IPS-15b (cell line): ENCODE measurements around the gene MAPKAP1.

Experiments
- H3K27me3 ChIP-seq: one replicate; pipeline ENCODE4 v1.6.1; 2013; ENCODE audit warnings: low read length; ENCODE audit not compliant: control insufficient read depth, insufficient read depth
- H3K36me3 ChIP-seq: one replicate; pipeline ENCODE4 v1.6.1; 2013; ENCODE audit warnings: low read length; ENCODE audit not compliant: control insufficient read depth, insufficient read depth
- H3K4me1 ChIP-seq: one replicate; pipeline ENCODE4 v1.6.1; 2013; ENCODE audit warnings: mild to moderate bottlenecking, low read length; ENCODE audit not compliant: control insufficient read depth, insufficient read depth
- H3K4me3 ChIP-seq: one replicate; pipeline ENCODE4 v1.5.1; 2013; ENCODE audit warnings: low read depth, low read length
- H3K9ac ChIP-seq: one replicate; pipeline ENCODE4 v1.6.1; 2013; ENCODE audit warnings: low read depth, mild to moderate bottlenecking, low read length
- H3K9me3 ChIP-seq: one replicate; pipeline ENCODE4 v1.6.1; 2013; ENCODE audit warnings: mild to moderate bottlenecking, low read length; ENCODE audit not compliant: control insufficient read depth, insufficient read depth

The MAPKAP1 gene

GRCh38 chr9:125477089-125477544, 229.9 kb downstream of the MAPKAP1 start:
- no peaks in the 10 kb centered on the region for H3K27me3 ChIP-seq
- no peak overlapping the region for H3K9ac ChIP-seq
- peaks cover 7% of the 10 kb centered on the region for H3K4me1 ChIP-seq
- H3K9me3 ChIP-seq: no peaks in the 10 kb centered on the region
- no peaks in the 10 kb centered on the region for H3K36me3 ChIP-seq
- no peak overlapping the region for H3K4me3 ChIP-seq

- H3K27me3 ChIP-seq: no peaks in the 10 kb centered on the region
- H3K4me3 ChIP-seq: no peak overlapping the region
- H3K9ac ChIP-seq: no peak overlapping the region
- peaks cover 7% of the 10 kb centered on the region for H3K4me1 ChIP-seq
- H3K9me3 ChIP-seq: no peaks in the 10 kb centered on the region
- H3K36me3 ChIP-seq: no peaks in the 10 kb centered on the region
Observed at GRCh38 chr9:125476645-125477044, 230.4 kb downstream of the MAPKAP1 start.

GRCh38 chr9:125475385-125475784, 231.6 kb downstream of the MAPKAP1 start:
- H3K9ac ChIP-seq: no peak overlapping the region
- peaks cover 7% of the 10 kb centered on the region for H3K4me1 ChIP-seq
- H3K27me3 ChIP-seq: no peaks in the 10 kb centered on the region
- H3K4me3 ChIP-seq: no peak overlapping the region
- no peaks in the 10 kb centered on the region for H3K36me3 ChIP-seq
- no peaks in the 10 kb centered on the region for H3K9me3 ChIP-seq

- Histone ChIP-seq H3K27me3 (no peaks in the 10 kb centered on the region), H3K9ac (no peak overlapping the region), H3K9me3 (no peaks in the 10 kb centered on the region), H3K36me3 (no peaks in the 10 kb centered on the region), H3K4me1 (peaks cover 7% of the 10 kb centered on the region), H3K4me3 (no peak overlapping the region)
Observed at GRCh38 chr9:125472926-125473701, 233.9 kb downstream of the MAPKAP1 start.

GRCh38 chr9:125472562-125472925, 234.5 kb downstream of the MAPKAP1 start:
- Histone ChIP-seq H3K4me1 (peaks cover 7% of the 10 kb centered on the region), H3K36me3 (no peaks in the 10 kb centered on the region), H3K9ac (no peak overlapping the region), H3K4me3 (no peak overlapping the region), H3K27me3 (no peaks in the 10 kb centered on the region), H3K9me3 (no peaks in the 10 kb centered on the region)

- H3K9me3 ChIP-seq: no peaks in the 10 kb centered on the region
- H3K4me1 ChIP-seq: peaks cover 7% of the 10 kb centered on the region
- H3K4me3 ChIP-seq: no peak overlapping the region
- no peaks in the 10 kb centered on the region for H3K36me3 ChIP-seq
- no peaks in the 10 kb centered on the region for H3K27me3 ChIP-seq
- no peak overlapping the region for H3K9ac ChIP-seq
Observed at GRCh38 chr9:125470767-125471580, 236.0 kb downstream of the MAPKAP1 start.

GRCh38 chr9:125470189-125470588, 236.8 kb downstream of the MAPKAP1 start:
- no peak overlapping the region for H3K9ac ChIP-seq
- H3K27me3 ChIP-seq: no peaks in the 10 kb centered on the region
- H3K9me3 ChIP-seq: no peaks in the 10 kb centered on the region
- H3K4me3 ChIP-seq: no peak overlapping the region
- H3K36me3 ChIP-seq: no peaks in the 10 kb centered on the region
- peaks cover 7% of the 10 kb centered on the region for H3K4me1 ChIP-seq

GRCh38 chr9:125468646-125469045, 238.4 kb downstream of the MAPKAP1 start:
- Histone ChIP-seq H3K27me3 (no peaks in the 10 kb centered on the region), H3K36me3 (no peaks in the 10 kb centered on the region), H3K9me3 (no peaks in the 10 kb centered on the region), H3K9ac (no peak overlapping the region), H3K4me3 (no peak overlapping the region), H3K4me1 (peaks cover 6% of the 10 kb centered on the region)

- Histone ChIP-seq H3K4me1 (no peaks in the 10 kb centered on the region), H3K27me3 (no peaks in the 10 kb centered on the region), H3K9me3 (no peaks in the 10 kb centered on the region), H3K4me3 (no peak overlapping the region), H3K9ac (no peak overlapping the region), H3K36me3 (no peaks in the 10 kb centered on the region)
Observed at GRCh38 chr9:125467116-125467740, 239.8 kb downstream of the MAPKAP1 start.

GRCh38 chr9:125466411-125466810, 240.6 kb downstream of the MAPKAP1 start:
- Histone ChIP-seq H3K4me3 (no peak overlapping the region), H3K36me3 (no peaks in the 10 kb centered on the region), H3K9me3 (no peaks in the 10 kb centered on the region), H3K9ac (no peak overlapping the region), H3K4me1 (no peaks in the 10 kb centered on the region), H3K27me3 (no peaks in the 10 kb centered on the region)

GRCh38 chr9:125464591-125465385, 242.2 kb downstream of the MAPKAP1 start:
- no peak overlapping the region for H3K9ac ChIP-seq

More at GRCh38 chr9:125464591-125465385, 242.2 kb downstream of the MAPKAP1 start:
- Histone ChIP-seq H3K9me3 (no peaks in the 10 kb centered on the region), H3K4me3 (no peak overlapping the region), H3K27me3 (no peaks in the 10 kb centered on the region), H3K4me1 (no peaks in the 10 kb centered on the region), H3K36me3 (no peaks in the 10 kb centered on the region)
